ENCODE results near the gene RTF1.

The RTF1 gene

GRCh38 chr15:41506796-41507341, 90.0 kb downstream of the RTF1 start:
- no peak for DNase-seq (ENCODE audit: low read depth)

GRCh38 chr15:41507820-41508290, 91.0 kb downstream of the RTF1 start:
- DNase-seq (ENCODE audit: low read depth) = no peak

- DNase-seq (ENCODE audit: low read depth) = no peak
These were observed 93.8 kb downstream of the RTF1 start for GRCh38 chr15:41510728-41511127.

DNA sequence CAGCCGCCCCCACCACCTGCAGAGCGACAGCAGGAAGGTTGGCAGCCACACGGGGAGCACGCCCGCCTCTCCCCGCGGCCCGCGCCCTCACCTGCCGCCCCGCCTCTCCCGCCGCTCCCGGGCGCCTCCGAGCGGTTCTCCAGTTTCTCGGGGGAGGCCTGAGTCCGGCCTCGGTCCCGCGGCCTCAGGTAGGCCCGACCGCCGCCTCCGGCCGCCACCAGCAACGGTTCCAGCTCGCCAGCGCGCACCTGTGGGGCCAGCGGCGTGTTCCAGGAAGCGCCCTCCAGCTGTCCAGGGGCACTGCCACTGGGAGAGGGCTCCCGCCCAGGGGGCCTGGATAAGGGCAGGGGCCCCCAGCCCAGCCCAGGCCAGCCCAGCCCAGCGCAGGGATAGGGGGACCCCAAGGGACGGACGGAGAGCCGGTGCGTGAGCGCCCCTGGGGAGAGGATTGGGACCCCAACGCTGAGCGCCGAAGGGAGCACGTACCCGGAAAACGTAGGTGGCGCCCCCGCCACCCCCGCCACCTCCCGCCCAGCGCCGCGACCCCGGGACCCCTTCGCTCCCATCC, 94.5 kb downstream of the RTF1 start:
- DNase-seq (ENCODE audit: low read depth) = no peak

GRCh38 chr15:41511899-41512369, 95.0 kb downstream of the RTF1 start:
- no peak for DNase-seq (ENCODE audit: low read depth)

DNA sequence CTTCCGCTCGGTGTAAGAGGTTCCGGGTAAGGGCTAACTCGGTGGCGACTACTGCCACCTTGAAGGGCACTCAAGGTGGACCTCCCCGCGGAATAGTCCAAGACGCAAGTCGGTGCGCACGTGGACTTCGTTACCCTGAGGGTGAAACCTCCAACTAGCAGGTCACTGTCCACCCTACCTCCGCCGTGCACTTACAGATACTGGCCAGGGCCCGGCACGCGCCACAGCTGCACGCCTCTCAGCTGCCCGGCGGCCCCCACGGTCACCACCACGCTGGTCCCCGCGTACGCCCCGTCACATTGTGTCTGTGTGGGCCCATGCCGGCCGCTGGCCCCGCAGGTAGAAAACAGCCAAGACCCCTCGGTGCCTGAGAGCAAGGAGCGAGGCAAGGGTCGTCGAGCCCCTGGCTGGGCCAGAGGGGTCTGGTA, 95.6 kb downstream of the RTF1 start:
- no peak for DNase-seq (ENCODE audit: low read depth)

- no peak for DNase-seq (ENCODE audit: low read depth)
These were observed 96.1 kb downstream of the RTF1 start for GRCh38 chr15:41512940-41513505.

DNA sequence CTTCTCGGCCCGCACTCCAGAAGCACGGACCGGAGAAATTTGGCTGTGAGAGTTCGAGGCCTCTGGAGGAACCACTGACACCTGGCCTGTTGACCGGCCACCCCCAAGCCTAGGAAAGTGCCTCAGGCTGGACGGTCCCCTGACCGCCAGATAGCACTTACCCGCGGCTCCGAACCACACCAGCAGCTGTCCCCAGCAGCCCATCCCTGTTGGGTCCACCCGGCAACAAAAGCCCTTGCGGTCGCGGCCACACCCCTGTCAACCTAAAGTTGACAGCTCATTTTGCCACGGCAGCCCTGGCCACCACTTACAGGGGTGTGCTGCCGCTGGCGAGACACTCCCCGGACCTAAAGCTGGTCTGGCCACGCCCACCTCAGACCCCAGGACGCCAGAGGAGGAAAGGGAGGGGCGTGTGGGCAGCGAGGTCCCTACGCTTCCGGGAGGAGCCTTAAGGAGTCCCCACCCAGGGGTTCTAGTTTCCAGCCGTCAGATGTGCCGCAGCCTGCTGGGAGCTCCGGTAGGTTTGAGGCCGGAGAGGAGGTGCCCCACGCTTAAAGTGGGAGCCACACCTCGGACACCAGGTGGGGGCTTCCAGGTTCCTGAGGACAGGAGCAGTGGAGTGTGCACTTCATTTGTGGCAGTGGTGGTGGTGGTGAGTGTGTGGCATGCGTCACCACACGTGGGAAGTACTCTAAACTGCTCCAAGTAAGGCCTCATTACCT, 96.8 kb downstream of the RTF1 start, which contains the start of gene LTK:
Gene LTK, minus strand, starts transcription at position 322 of the 722 bp plus-strand sequence. Its CDS starts 118 bp downstream, at position 204.
- DNase-seq (ENCODE audit: low read depth) = no peak

- DNase-seq (ENCODE audit: low read depth) = no peak
These were observed 101.1 kb downstream of the RTF1 start for GRCh38 chr15:41517895-41518449.

- DNase-seq (ENCODE audit: low read depth) = no peak
These were observed 103.7 kb downstream of the RTF1 start for GRCh38 chr15:41520636-41521035.

GRCh38 chr15:41521614-41522013, 104.7 kb downstream of the RTF1 start:
- DNase-seq (ENCODE audit: low read depth) = no peak

GRCh38 chr15:41523097-41523496, 106.2 kb downstream of the RTF1 start:
- no peak for DNase-seq (ENCODE audit: low read depth)

DNA sequence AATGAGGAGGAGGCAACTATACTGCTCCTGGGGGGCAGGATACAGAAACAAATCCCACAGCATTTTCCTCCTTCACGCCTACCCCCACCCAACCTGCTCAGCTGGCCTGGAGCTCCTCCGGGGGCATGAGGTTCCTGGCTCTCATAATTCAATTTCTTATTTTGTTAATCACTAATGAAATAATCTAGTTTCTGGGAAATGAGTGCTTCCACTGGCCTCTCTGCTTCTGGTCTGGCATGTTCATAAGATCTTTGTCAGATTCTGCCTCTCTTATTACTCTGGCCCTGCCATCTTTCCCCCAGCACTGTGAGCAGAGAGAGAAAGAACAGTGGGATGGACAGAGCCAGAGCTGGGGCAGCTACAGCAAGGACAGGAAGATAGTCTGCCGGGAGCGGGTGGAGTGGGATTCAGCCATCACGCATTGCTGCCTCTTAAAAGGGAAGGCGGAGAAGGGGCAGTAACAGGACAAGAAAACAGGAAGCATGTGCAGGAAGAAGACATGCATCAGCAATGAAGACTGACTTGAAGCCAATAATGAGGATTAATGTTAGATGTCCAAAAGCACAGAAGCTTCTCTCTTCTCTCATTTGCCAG, 113.6 kb downstream of the RTF1 start:
- DNase-seq (ENCODE audit: low read depth) = no peak
